GDM1 (cell line): ENCODE data around the gene FRK.

ENCODE experiments used
- DNase-seq: peaks from one replicate; lab custom pipeline; 2025; lab: John Stamatoyannopoulos, UW

The FRK gene

GRCh38 chr6:116035616-116036015, 25.1 kb downstream of the FRK start:
- no peak for DNase-seq

GRCh38 chr6:116034327-116034726, 26.4 kb downstream of the FRK start:
- no peak for DNase-seq

GRCh38 chr6:116033687-116034303, 26.9 kb downstream of the FRK start:
- DNase-seq = no peak

- DNase-seq = no peak
Observed at GRCh38 chr6:116030770-116031169, 29.9 kb downstream of the FRK start.

GRCh38 chr6:116029535-116029934, 31.2 kb downstream of the FRK start:
- no peak for DNase-seq

- no peak for DNase-seq
Observed at GRCh38 chr6:116028233-116028632, 32.5 kb downstream of the FRK start.

- DNase-seq = no peak
Observed at GRCh38 chr6:116027801-116028200, 32.9 kb downstream of the FRK start.

- DNase-seq = no peak
Observed at GRCh38 chr6:116025405-116025804, 35.3 kb downstream of the FRK start.

- DNase-seq = no peak
Observed at GRCh38 chr6:116022841-116023445, 37.7 kb downstream of the FRK start.

- no peak for DNase-seq
Observed at GRCh38 chr6:116020738-116021137, 40.0 kb downstream of the FRK start.

GRCh38 chr6:116019428-116019827, 41.3 kb downstream of the FRK start:
- DNase-seq = no peak

- no peak for DNase-seq
Observed at GRCh38 chr6:116018976-116019375, 41.7 kb downstream of the FRK start.

GRCh38 chr6:116017546-116018295, 43.0 kb downstream of the FRK start:
- no peak for DNase-seq

- no peak for DNase-seq
Observed at GRCh38 chr6:116016846-116017545, 43.7 kb downstream of the FRK start.

- no peak for DNase-seq
Observed at GRCh38 chr6:116015983-116016382, 44.7 kb downstream of the FRK start.

- DNase-seq = no peak
Observed at GRCh38 chr6:116015561-116015960, 45.1 kb downstream of the FRK start.

GRCh38 chr6:116012951-116013350, 47.7 kb downstream of the FRK start:
- no peak for DNase-seq

GRCh38 chr6:116012471-116012949, 48.2 kb downstream of the FRK start:
- DNase-seq = no peak

- no peak for DNase-seq
Observed at GRCh38 chr6:116011520-116011919, 49.2 kb downstream of the FRK start.

- DNase-seq = peak; percentile 13
Observed at GRCh38 chr6:116010790-116011401, 49.8 kb downstream of the FRK start.

- DNase-seq = no peak
Observed at GRCh38 chr6:116010386-116010785, 50.3 kb downstream of the FRK start.
